Measurements from ENCODE around the gene KSR2. TPM values are rescaled to one million over a fixed set of nuclear protein-coding genes. Genes with fewer than 3 reads are reported as not detected.

The KSR2 gene
- total RNA-seq, 4 donors from 2014 or later, result 0.32 to 7.0 (median 0.60) TPM

DNA sequence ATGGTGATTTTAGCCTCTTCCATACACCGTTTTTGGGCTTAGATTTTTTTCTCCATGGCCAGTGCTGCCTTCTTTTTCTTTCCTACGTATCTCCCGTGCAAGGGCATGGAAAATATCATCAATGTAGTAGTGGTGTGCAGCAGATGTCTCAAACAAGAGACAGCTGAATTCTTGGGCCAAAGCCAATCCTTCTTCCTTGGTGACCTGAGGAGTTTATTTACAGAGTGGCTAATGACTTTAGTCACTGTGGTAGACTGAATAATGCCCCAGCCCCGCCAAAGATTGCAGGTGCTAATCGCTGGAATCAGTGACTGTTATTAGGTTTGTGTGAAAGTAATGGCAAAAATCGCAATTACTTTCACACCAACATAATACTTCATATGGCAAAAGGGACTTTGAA, 371.8 kb downstream of the KSR2 start:
- H3K27me3 ChIP-seq, result no peaks in the 10 kb centered on the region
- no peak overlapping the region for H3K27ac ChIP-seq
- intact Hi-C loops (cut with DNase I; ENCODE audit: low total_unique reads), result no loop called here
- H3K9me3 ChIP-seq, result no peaks in the 10 kb centered on the region
- no peak for DNase-seq
- WGBS, 2 donors (ENCODE audit: low coverage in 1 of 2), result 55 to 57% methylated on average over 3 to 6 of the region's 6 CpGs
- in situ Hi-C loops (cut with MboI; ENCODE audit: low pct_ligation_motif_present in 1 of 4, low pct_unique_long_range_greater_than_20kb in 1 of 4, low sequenced_read_pairs in 3 of 4), result loop anchor here (10.0 to 25.0 kb wide), 3 partner anchors 232 to 360 kb away; partner anchors contain the start of gene NOS1 (in 2 of the 4)
- H3K36me3 ChIP-seq, result no peaks in the 10 kb centered on the region
- TF ChIP-seq POLR2A (IDR thresholded peaks at IDR 0.05) (no peak), EP300 (IDR thresholded peaks at IDR 0.05; ENCODE audit: low read depth) (no peak)
- H3K4me3 ChIP-seq, result no peak overlapping the region
- no peaks in the 10 kb centered on the region for H3K4me1 ChIP-seq

DNA sequence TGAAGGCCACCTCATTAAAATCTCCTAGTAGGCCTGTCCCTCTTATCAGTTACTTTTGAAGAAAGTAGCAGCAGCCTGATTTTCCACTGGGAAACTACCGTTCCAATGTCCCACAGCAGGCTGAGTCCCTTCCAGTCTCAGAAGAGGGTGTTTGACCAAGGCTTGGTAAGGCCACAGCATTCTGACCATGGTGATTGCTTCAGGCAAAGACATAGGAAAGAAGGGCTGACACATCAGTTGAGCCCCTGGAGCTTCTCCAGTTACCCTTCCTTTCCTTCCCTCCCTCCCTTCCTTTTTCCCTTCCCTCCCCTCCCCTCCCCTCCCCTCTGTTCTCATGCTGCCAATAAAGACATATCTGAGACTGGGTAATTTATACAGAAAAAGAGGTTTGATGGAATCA, 373.0 kb downstream of the KSR2 start:
- TF ChIP-seq EP300 (IDR thresholded peaks at IDR 0.05; ENCODE audit: low read depth), result no peak
- no peaks in the 10 kb centered on the region for H3K36me3 ChIP-seq
- no peak overlapping the region for H3K27ac ChIP-seq
- WGBS, 2 donors (ENCODE audit: low coverage in 1 of 2), result 71 to 84% methylated on average over 1 of the region's 1 CpG
- in situ Hi-C loops (cut with MboI; ENCODE audit: low pct_ligation_motif_present in 1 of 4, low pct_unique_long_range_greater_than_20kb in 1 of 4, low sequenced_read_pairs in 3 of 4), result loop anchor here (10.0 to 25.0 kb wide), 3 partner anchors 231 to 358 kb away; partner anchors contain the start of gene NOS1 (in 2 of the 4)
- no peaks in the 10 kb centered on the region for H3K27me3 ChIP-seq
- H3K9me3 ChIP-seq, result peaks cover 0 to 4% of the 10 kb centered on the region in 2 donors
- H3K4me3 ChIP-seq, result no peak overlapping the region
- no peaks in the 10 kb centered on the region for H3K4me1 ChIP-seq
- intact Hi-C loops (cut with DNase I; ENCODE audit: low total_unique reads), result no loop called here
- no peak for DNase-seq

DNA sequence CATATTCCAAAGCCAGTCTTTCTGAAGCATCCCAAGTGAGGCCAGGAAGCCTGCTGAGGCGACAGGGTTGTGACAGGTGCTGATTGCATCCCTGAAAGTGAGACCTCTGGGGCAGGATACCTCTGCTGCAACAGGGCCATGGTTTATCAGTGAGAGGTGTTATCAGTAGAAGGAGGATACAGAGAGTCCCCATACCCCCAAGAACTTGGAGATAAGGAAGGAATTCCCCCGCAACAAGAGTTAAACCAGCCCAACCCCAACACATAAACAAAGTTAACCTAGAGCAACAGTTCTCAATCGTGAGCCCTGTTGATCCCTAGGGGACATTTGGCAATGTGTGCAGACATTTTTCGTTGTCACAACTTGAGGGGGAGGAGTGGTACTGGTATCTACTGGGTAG, 374.3 kb downstream of the KSR2 start:
- DNase-seq, result no peak
- no peak overlapping the region for H3K27ac ChIP-seq
- TF ChIP-seq EP300 (IDR thresholded peaks at IDR 0.05; ENCODE audit: low read depth), result no peak
- TF ChIP-seq, protein P1, sequence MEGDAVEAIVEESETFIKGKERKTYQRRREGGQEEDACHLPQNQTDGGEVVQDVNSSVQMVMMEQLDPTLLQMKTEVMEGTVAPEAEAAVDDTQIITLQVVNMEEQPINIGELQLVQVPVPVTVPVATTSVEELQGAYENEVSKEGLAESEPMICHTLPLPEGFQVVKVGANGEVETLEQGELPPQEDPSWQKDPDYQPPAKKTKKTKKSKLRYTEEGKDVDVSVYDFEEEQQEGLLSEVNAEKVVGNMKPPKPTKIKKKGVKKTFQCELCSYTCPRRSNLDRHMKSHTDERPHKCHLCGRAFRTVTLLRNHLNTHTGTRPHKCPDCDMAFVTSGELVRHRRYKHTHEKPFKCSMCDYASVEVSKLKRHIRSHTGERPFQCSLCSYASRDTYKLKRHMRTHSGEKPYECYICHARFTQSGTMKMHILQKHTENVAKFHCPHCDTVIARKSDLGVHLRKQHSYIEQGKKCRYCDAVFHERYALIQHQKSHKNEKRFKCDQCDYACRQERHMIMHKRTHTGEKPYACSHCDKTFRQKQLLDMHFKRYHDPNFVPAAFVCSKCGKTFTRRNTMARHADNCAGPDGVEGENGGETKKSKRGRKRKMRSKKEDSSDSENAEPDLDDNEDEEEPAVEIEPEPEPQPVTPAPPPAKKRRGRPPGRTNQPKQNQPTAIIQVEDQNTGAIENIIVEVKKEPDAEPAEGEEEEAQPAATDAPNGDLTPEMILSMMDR (IDR thresholded peaks at IDR 0.05), result no peak
- no peak for TF ChIP-seq POLR2AphosphoS5 (IDR thresholded peaks at IDR 0.05)
- TF ChIP-seq POLR2A (IDR thresholded peaks at IDR 0.05), result no peak
- no peak overlapping the region for H3K4me3 ChIP-seq
- 51 to 100% methylated on average over 1 to 4 of the region's 4 CpGs for WGBS, 2 donors (ENCODE audit: low coverage in 1 of 2)
- H3K36me3 ChIP-seq, result no peaks in the 10 kb centered on the region
- in situ Hi-C loops (cut with MboI; ENCODE audit: low pct_ligation_motif_present in 1 of 4, low pct_unique_long_range_greater_than_20kb in 1 of 4, low sequenced_read_pairs in 3 of 4) (loop anchor here (5.0 to 25.0 kb wide), 4 partner anchors 227 to 357 kb away; partner anchors contain the start of gene NOS1 (in 2 of the 4)), intact Hi-C loops (cut with DNase I; ENCODE audit: low total_unique reads) (no loop called here)
- H3K9me3 ChIP-seq, result peaks cover 0 to 7% of the 10 kb centered on the region in 2 donors
- no peaks in the 10 kb centered on the region for H3K27me3 ChIP-seq
- H3K4me1 ChIP-seq, result no peaks in the 10 kb centered on the region

DNA sequence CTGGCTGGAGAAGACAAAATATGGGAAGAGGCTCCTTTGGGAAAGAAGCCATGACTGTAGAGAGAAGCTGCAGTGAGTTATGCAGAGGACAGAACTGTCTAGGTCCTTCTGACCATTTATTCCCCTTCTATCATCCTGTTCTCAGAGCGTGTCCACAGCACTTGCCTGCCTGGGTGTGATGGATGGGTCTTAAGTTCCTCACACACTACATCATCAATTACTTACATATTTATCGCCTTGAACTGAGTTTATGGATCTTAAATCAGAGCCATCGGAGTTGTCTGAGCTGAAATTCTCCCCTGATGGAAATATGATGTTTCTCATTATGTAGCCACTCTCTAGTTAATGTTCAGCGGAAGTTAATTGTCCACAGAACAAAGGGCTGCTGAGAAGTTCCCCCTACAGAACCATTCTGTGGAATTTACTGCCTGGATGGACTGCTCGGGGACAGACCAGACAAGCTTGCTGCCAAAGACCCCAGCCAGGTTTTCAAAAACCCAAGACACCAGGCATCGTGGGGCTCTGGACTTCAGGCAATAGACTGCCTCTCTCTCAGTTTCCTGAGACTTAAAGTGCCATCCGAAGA, 374.9 kb downstream of the KSR2 start:
- in situ Hi-C loops (cut with MboI; ENCODE audit: low pct_ligation_motif_present in 1 of 4, low pct_unique_long_range_greater_than_20kb in 1 of 4, low sequenced_read_pairs in 3 of 4), result loop anchor here (5.0 to 25.0 kb wide), 4 partner anchors 227 to 357 kb away; partner anchors contain the start of gene NOS1 (in 2 of the 4)

More for the DNA sequence above, 374.9 kb downstream of the KSR2 start:
- H3K27ac ChIP-seq, result no peak overlapping the region
- H3K9me3 ChIP-seq, result peaks cover 0 to 7% of the 10 kb centered on the region in 2 donors
- TF ChIP-seq POLR2A (IDR thresholded peaks at IDR 0.05) (no peak), EP300 (IDR thresholded peaks at IDR 0.05; ENCODE audit: low read depth) (no peak), POLR2AphosphoS5 (IDR thresholded peaks at IDR 0.05) (no peak)
- TF ChIP-seq, protein P1 (IDR thresholded peaks at IDR 0.05), result no peak
- no peaks in the 10 kb centered on the region for H3K36me3 ChIP-seq
- 38 to 46% methylated on average over 5 to 7 of the region's 7 CpGs for WGBS, 2 donors (ENCODE audit: low coverage in 1 of 2)
- H3K4me1 ChIP-seq, result no peaks in the 10 kb centered on the region
- DNase-seq, result no peak
- no peaks in the 10 kb centered on the region for H3K27me3 ChIP-seq
- intact Hi-C loops (cut with DNase I; ENCODE audit: low total_unique reads), result no loop called here
- H3K4me3 ChIP-seq, result no peak overlapping the region
